ENCODE data around the gene RALY. TPM values are rescaled to one million over a fixed set of nuclear protein-coding genes. Genes with fewer than 3 reads are reported as not detected.

RALY gene
- total and polyA plus RNA-seq, 2 donors (not counting 3 experiments of a cell fraction or from before 2014, with no cell fraction given): 142 to 146 TPM

DNA sequence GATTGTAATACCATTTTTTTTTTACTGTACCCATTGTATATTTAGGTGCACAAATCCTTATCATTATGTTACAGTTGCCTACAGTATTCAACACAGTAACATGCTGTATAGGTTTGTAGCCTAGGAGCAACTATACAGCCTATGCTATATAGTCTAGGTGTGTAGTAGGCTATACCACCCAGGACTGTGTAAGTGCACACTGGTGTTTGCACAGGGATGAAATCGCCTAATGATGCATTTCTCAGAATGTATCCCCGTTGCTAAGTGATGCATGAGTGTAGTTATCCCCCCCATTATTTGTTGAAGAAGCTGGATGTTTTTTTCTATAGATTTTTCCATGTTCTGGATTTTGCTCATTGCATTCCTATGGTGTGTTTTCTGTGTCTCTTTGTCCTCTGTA, 12.9 kb downstream of the RALY start:
- CTCF ChIA-PET: no interaction called here
- H3K9ac ChIP-seq (replicated peaks; ENCODE audit: extremely low read depth, insufficient read depth, low read length): no peak overlapping the region
- dilution Hi-C loops (cut with MboI; ENCODE audit: extremely low pct_ligation_motif_present, low sequenced_read_pairs) (no loop called here), intact Hi-C loops (cut with micrococcal nuclease) (no loop called here)
- DNase-seq (ENCODE audit: low read depth, low spot score) (no peak), FAIRE-seq (no peak)
- no peaks in the 10 kb centered on the region for H3K9me1 ChIP-seq (replicated peaks; ENCODE audit: control insufficient read depth, extremely low read depth, insufficient read depth, low read length)
- H3K36me3 ChIP-seq (ENCODE audit: control insufficient read depth in 2 of 2, extremely low read depth in 1 of 2, insufficient read depth in 2 of 2, low read length in 2 of 2): no peaks in the 10 kb centered on the region
- peaks cover 20% of the 10 kb centered on the region for H4K20me1 ChIP-seq (replicated peaks; ENCODE audit: control insufficient read depth, extremely low read depth, insufficient read depth, low read length)
- H3K79me2 ChIP-seq (ENCODE audit: control insufficient read depth, insufficient read depth, low read length): peaks cover 92% of the 10 kb centered on the region
- POLR2A ChIA-PET: no interaction called here
- no peak overlapping the region for H2AFZ ChIP-seq (ENCODE audit: low read depth, low read length)
- H3K27ac ChIP-seq (ENCODE audit: insufficient read depth, low read depth, low read length): no peak overlapping the region
- H3K27me3 ChIP-seq (ENCODE audit: control insufficient read depth in 2 of 2, insufficient read depth in 2 of 2, low read length in 2 of 2): no peaks in the 10 kb centered on the region
- TF ChIP-seq JUN (IDR thresholded peaks at IDR 0.05; ENCODE audit: borderline replicate concordance, insufficient read depth, insufficient read length, low read depth) (no peak), POLR2A (IDR thresholded peaks at IDR 0.05; ENCODE audit: low read depth, low read length) (no peak), MYC (IDR thresholded peaks at IDR 0.05; ENCODE audit: low read depth, low read length) (no peak), FOS (IDR thresholded peaks at IDR 0.05; ENCODE audit: borderline replicate concordance, insufficient read depth, low read length) (no peak), GATA2 (IDR thresholded peaks at IDR 0.05; ENCODE audit: insufficient read depth, insufficient read length, low read depth, low read length) (no peak), EZH2 (IDR thresholded peaks at IDR 0.05; ENCODE audit: borderline replicate concordance, low read depth, low read length, severe bottlenecking) (no peak), POLR2AphosphoS5 (IDR thresholded peaks at IDR 0.05; ENCODE audit: insufficient read depth, low read depth, low read length) (no peak)
- TF ChIP-seq, protein P1, sequence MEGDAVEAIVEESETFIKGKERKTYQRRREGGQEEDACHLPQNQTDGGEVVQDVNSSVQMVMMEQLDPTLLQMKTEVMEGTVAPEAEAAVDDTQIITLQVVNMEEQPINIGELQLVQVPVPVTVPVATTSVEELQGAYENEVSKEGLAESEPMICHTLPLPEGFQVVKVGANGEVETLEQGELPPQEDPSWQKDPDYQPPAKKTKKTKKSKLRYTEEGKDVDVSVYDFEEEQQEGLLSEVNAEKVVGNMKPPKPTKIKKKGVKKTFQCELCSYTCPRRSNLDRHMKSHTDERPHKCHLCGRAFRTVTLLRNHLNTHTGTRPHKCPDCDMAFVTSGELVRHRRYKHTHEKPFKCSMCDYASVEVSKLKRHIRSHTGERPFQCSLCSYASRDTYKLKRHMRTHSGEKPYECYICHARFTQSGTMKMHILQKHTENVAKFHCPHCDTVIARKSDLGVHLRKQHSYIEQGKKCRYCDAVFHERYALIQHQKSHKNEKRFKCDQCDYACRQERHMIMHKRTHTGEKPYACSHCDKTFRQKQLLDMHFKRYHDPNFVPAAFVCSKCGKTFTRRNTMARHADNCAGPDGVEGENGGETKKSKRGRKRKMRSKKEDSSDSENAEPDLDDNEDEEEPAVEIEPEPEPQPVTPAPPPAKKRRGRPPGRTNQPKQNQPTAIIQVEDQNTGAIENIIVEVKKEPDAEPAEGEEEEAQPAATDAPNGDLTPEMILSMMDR (IDR thresholded peaks at IDR 0.05; ENCODE audit: extremely low read depth in 1 of 2, insufficient read depth in 1 of 2, low read depth in 1 of 2, low read length in 2 of 2): no peak
- TF ChIP-seq, protein P2, sequence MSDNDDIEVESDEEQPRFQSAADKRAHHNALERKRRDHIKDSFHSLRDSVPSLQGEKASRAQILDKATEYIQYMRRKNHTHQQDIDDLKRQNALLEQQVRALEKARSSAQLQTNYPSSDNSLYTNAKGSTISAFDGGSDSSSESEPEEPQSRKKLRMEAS (IDR thresholded peaks at IDR 0.05; ENCODE audit: insufficient read depth, insufficient read length): no peak
- H3K4me1 ChIP-seq (ENCODE audit: control insufficient read depth, extremely low read depth, insufficient read depth, low read length): peaks cover 3% of the 10 kb centered on the region
- no peak overlapping the region for H3K4me2 ChIP-seq (ENCODE audit: insufficient read depth, low read length)
- no peak overlapping the region for H3K4me3 ChIP-seq (replicated peaks in 1 of 3; ENCODE audit: insufficient read depth in 1 of 3, low read depth in 1 of 3, low read length in 3 of 3)
- no peaks in the 10 kb centered on the region for H3K9me3 ChIP-seq (replicated peaks; ENCODE audit: control insufficient read depth, insufficient read depth, low read length)
- no TSS peak for BruUV-seq (replicated peaks)

Measured in endothelial cell of umbilical vein (primary cell).